Measurements from ENCODE around the gene C2CD4C.

DNA sequence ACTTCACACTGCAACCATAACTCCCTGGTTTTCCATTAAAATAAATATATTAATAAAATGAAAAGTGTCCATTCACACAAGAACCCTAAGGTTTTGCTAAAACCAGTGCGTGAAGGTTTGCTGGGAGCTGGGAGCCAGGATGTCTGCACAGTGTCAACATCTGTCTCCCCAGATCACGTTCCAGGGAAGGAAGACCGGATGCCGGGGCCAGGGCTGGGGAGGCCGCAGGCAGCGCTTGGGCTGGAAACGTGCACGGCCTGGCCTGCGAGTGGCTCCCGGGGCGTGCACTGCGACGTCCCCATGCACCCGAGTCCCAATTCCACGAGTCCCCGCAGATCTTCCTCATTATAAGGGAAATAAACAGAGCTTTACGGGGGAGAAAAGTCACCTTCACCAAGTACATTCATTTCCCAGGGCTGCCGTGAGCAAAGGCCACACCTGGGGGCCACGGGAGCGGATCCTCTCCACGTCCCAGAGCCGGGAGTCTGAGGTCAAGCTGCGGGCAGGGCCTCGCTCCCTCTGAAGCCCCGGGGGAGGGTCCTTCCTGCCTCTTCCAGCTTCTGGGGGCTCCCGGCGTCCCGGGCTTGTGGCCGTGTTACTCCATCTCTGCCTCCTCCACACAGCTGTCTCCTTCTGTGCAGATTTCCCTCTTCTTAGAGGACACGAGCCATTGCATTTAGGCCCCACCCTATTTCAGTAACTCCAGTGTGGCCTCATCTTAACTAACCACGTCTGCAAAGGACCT, 39.0 kb upstream of the C2CD4C start:
- TF ChIP-seq, protein P1, sequence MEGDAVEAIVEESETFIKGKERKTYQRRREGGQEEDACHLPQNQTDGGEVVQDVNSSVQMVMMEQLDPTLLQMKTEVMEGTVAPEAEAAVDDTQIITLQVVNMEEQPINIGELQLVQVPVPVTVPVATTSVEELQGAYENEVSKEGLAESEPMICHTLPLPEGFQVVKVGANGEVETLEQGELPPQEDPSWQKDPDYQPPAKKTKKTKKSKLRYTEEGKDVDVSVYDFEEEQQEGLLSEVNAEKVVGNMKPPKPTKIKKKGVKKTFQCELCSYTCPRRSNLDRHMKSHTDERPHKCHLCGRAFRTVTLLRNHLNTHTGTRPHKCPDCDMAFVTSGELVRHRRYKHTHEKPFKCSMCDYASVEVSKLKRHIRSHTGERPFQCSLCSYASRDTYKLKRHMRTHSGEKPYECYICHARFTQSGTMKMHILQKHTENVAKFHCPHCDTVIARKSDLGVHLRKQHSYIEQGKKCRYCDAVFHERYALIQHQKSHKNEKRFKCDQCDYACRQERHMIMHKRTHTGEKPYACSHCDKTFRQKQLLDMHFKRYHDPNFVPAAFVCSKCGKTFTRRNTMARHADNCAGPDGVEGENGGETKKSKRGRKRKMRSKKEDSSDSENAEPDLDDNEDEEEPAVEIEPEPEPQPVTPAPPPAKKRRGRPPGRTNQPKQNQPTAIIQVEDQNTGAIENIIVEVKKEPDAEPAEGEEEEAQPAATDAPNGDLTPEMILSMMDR (IDR thresholded peaks at IDR 0.05; ENCODE audit: extremely low read depth in 1 of 2, insufficient read depth in 1 of 2, low read depth in 1 of 2, low read length in 2 of 2): no peak
- no peak for TF ChIP-seq POLR2AphosphoS5 (IDR thresholded peaks at IDR 0.05; ENCODE audit: insufficient read depth, low read depth, low read length)
- no peak for TF ChIP-seq POLR2A (IDR thresholded peaks at IDR 0.05; ENCODE audit: low read depth, low read length)
- no peak for TF ChIP-seq EZH2 (IDR thresholded peaks at IDR 0.05; ENCODE audit: borderline replicate concordance, low read depth, low read length, severe bottlenecking)
- TF ChIP-seq, protein P2, sequence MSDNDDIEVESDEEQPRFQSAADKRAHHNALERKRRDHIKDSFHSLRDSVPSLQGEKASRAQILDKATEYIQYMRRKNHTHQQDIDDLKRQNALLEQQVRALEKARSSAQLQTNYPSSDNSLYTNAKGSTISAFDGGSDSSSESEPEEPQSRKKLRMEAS (IDR thresholded peaks at IDR 0.05; ENCODE audit: insufficient read depth, insufficient read length): no peak
- TF ChIP-seq JUN (IDR thresholded peaks at IDR 0.05; ENCODE audit: borderline replicate concordance, insufficient read depth, insufficient read length, low read depth): no peak

All from endothelial cell of umbilical vein (primary cell).